Measurements from ENCODE around the gene DLST. TPM values are rescaled to one million over a fixed set of nuclear protein-coding genes. Genes with fewer than 3 reads are reported as not detected.

DLST gene
- total RNA-seq, 2 donors from 2014 or later, result 68.6 to 91.6 TPM

- Histone ChIP-seq H3K36me3 (no peaks in the 10 kb centered on the region), H3K27me3 (replicated peaks; ENCODE audit: insufficient read depth) (no peaks in the 10 kb centered on the region), H3K27ac (no peak overlapping the region), H3K9me3 (no peaks in the 10 kb centered on the region), H3K4me3 (no peak overlapping the region), H3K4me1 (ENCODE audit: control insufficient read depth in 1 of 2, low read depth in 2 of 2) (peaks cover 6 to 11% of the 10 kb centered on the region in 2 donors)
- no peak for ATAC-seq (ENCODE audit: insufficient number of reproducible peaks, low FRiP score, low read depth)
- DNase-seq (ENCODE audit: low spot score), result no peak
- TF ChIP-seq, protein P1, sequence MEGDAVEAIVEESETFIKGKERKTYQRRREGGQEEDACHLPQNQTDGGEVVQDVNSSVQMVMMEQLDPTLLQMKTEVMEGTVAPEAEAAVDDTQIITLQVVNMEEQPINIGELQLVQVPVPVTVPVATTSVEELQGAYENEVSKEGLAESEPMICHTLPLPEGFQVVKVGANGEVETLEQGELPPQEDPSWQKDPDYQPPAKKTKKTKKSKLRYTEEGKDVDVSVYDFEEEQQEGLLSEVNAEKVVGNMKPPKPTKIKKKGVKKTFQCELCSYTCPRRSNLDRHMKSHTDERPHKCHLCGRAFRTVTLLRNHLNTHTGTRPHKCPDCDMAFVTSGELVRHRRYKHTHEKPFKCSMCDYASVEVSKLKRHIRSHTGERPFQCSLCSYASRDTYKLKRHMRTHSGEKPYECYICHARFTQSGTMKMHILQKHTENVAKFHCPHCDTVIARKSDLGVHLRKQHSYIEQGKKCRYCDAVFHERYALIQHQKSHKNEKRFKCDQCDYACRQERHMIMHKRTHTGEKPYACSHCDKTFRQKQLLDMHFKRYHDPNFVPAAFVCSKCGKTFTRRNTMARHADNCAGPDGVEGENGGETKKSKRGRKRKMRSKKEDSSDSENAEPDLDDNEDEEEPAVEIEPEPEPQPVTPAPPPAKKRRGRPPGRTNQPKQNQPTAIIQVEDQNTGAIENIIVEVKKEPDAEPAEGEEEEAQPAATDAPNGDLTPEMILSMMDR (IDR thresholded peaks at IDR 0.05), result no peak
These were observed 26.7 kb upstream of the DLST start for GRCh38 chr14:74855021-74855420.

GRCh38 chr14:74855945-74856344 is 25.8 kb upstream of the DLST start:
- DNase-seq (ENCODE audit: low spot score), result no peak
- Histone ChIP-seq H3K27ac (no peak overlapping the region), H3K27me3 (replicated peaks; ENCODE audit: insufficient read depth) (no peaks in the 10 kb centered on the region), H3K4me1 (ENCODE audit: control insufficient read depth in 1 of 2, low read depth in 2 of 2) (peaks cover 6 to 18% of the 10 kb centered on the region in 2 donors), H3K36me3 (no peaks in the 10 kb centered on the region), H3K9me3 (no peaks in the 10 kb centered on the region), H3K4me3 (no peak overlapping the region)
- no peak for ATAC-seq (ENCODE audit: insufficient number of reproducible peaks, low FRiP score, low read depth)
- TF ChIP-seq, protein P1 (IDR thresholded peaks at IDR 0.05), result no peak

DNA sequence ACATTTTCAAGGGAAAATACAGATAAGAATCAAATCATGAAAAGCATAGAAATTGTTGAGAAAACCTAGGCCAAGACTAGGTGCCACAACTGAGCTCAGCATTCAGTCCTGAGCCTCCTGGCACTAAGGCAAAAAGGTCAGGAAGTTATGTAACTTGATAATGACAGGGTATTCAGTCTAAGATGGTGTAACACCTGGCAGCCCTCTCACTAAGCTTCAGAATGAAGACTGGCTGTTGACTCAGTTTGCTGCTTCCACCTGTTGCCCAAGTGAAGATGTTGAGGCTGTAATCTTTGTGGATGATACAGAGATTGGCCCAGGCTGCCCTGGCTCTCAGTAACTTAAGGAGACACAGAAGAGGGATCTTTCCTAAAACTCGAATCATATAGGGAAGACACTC is 25.4 kb upstream of the DLST start:
- no peak for DNase-seq (ENCODE audit: low spot score)
- H3K36me3 ChIP-seq, result no peaks in the 10 kb centered on the region
- TF ChIP-seq, protein P1 (IDR thresholded peaks at IDR 0.05), result no peak
- no peak overlapping the region for H3K27ac ChIP-seq
- ATAC-seq (ENCODE audit: insufficient number of reproducible peaks, low FRiP score, low read depth), result no peak
- H3K4me1 ChIP-seq (ENCODE audit: control insufficient read depth in 1 of 2, low read depth in 2 of 2), result peaks cover 6 to 20% of the 10 kb centered on the region in 2 donors
- no peak overlapping the region for H3K4me3 ChIP-seq
- H3K27me3 ChIP-seq (replicated peaks; ENCODE audit: insufficient read depth), result no peaks in the 10 kb centered on the region
- no peaks in the 10 kb centered on the region for H3K9me3 ChIP-seq

GRCh38 chr14:74858022-74858421 is 23.7 kb upstream of the DLST start:
- no peak for DNase-seq (ENCODE audit: low spot score)
- Histone ChIP-seq H3K4me1 (ENCODE audit: control insufficient read depth in 1 of 2, low read depth in 2 of 2) (peaks cover 4 to 16% of the 10 kb centered on the region in 2 donors), H3K27me3 (replicated peaks; ENCODE audit: insufficient read depth) (no peaks in the 10 kb centered on the region), H3K27ac (no peak overlapping the region), H3K4me3 (no peak overlapping the region), H3K36me3 (no peaks in the 10 kb centered on the region), H3K9me3 (no peaks in the 10 kb centered on the region)
- no peak for ATAC-seq (ENCODE audit: insufficient number of reproducible peaks, low FRiP score, low read depth)
- TF ChIP-seq, protein P1 (IDR thresholded peaks at IDR 0.05), result no peak

GRCh38 chr14:74859757-74860552 is 21.8 kb upstream of the DLST start:
- peaks cover 0 to 9% of the 10 kb centered on the region in 2 donors for H3K4me1 ChIP-seq (ENCODE audit: control insufficient read depth in 1 of 2, low read depth in 2 of 2)
- no peaks in the 10 kb centered on the region for H3K9me3 ChIP-seq
- DNase-seq (ENCODE audit: low spot score), result no peak
- H3K27ac ChIP-seq, result no peak overlapping the region
- H3K4me3 ChIP-seq, result no peak overlapping the region
- TF ChIP-seq, protein P1 (IDR thresholded peaks at IDR 0.05), result no peak
- no peak for ATAC-seq (ENCODE audit: insufficient number of reproducible peaks, low FRiP score, low read depth)
- no peaks in the 10 kb centered on the region for H3K36me3 ChIP-seq
- no peaks in the 10 kb centered on the region for H3K27me3 ChIP-seq (replicated peaks; ENCODE audit: insufficient read depth)
